GM18519 (cell line): ENCODE measurements around the gene NBEA.

Source experiments
- ATAC-seq: cut with Tn5 transposase; IDR thresholded peaks from one replicate; pipeline ENCODE4 v1.9.1; 2021; ENCODE audit warnings: mild to moderate bottlenecking, moderate library complexity; ENCODE audit not compliant: unreplicated experiment, low FRiP score

The NBEA gene

GRCh38 chr13:35485424-35485823 is 543.4 kb downstream of the NBEA start:
- no peak for ATAC-seq

DNA sequence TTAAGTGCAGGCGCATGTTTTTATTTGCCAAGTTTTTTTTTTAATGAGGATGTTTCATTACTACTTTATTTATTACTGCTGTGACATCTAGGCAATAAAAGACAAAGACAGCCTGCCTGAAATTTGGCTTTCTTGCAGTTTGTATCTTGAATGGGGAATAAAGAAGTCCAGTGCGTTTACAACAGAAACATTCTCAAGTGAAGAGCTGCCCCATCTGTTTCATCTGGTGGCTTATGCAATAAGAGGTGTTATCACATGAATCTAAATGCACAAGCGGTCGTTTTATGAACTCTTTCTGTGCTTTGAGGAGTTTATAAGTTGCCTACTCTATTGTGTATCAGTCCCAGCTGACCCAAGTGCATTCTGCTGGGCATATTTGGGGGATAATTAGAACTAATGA is 547.0 kb downstream of the NBEA start:
- ATAC-seq: no peak

DNA sequence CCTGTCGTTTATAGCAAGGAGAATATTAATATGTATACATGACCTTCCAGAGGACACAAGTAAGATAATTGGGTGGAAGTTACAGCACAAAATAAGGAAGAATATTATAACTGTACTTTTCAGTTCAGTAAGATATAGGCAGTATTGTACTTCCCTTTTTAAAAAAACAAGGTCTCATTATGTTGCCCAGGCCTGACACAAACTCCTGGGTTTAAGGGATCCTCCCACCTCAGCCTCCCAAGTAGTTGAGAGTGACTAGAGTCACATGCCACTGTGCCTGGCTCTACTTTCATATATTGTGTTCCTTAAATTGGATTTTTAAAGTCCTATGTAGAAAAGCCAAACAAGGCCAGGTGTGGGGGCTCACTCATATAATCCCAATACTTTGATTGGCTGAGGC is 553.9 kb downstream of the NBEA start:
- ATAC-seq: no peak

- no peak for ATAC-seq
Measured at GRCh38 chr13:35496761-35497386, 554.8 kb downstream of the NBEA start.

DNA sequence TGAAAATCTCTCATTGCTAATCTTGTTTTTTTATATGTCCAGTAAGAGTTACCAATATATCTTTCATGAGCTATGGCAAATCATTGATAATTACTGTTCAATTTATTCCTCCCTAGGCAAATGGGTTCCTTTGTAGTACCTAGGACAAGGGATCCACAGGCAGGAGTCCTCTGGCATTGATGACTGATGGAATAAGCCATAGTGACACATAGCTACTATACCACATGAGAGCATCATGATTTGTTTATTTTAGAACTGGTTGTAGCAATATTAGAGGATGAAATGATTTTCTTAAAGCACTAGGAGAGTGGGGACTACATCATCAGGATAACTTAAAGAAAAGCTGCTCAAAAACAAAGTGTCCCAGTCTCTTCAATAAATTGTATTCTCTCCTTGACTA is 556.2 kb downstream of the NBEA start:
- no peak for ATAC-seq

DNA sequence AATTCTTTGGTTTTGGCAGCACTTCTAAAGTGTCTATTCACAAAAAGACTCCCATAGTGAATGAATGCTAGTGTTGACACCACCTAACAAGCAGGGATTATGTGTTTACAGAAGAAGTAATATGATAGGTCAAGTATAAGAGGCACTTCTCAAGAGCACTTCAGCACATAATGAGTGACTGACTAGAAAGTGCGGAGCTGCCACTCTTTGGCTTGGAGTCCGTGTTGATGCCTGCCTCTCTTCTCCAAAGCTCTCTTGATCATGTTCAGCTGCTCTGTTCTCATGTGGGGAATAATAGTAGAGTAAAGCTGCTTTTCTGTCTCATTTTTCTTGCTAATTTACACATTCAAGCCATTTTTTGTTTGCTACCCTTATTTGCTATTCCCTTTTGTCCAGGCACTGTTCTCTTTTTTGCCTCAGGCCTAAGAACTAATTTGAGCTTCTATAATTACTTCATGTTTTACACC is 557.2 kb downstream of the NBEA start:
- ATAC-seq: no peak

- no peak for ATAC-seq
Measured at GRCh38 chr13:35499676-35500075, 557.6 kb downstream of the NBEA start.

DNA sequence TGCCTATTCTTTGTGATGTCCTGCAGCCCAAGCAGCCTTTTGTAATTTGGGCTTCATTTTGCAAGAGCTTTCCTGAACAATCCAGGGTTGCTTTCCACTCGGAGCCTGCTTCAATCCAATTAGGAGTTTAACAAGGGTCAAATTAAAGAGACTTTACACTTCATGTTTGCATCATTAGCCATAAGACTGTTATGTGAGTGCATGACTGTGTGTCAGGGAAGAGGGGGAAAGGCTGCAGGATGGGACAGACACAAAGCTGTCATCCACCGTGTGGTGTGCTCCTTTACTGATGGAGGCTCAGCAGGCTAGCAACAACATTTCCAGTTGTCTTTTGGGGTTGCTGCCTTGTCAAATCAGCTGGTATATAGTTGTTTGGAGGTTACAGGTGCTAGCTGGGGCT is 558.1 kb downstream of the NBEA start:
- ATAC-seq: no peak

GRCh38 chr13:35501661-35502235 is 559.7 kb downstream of the NBEA start:
- ATAC-seq: no peak

- no peak for ATAC-seq
Measured at GRCh38 chr13:35502456-35502855, 560.4 kb downstream of the NBEA start.

- no peak for ATAC-seq
Measured at GRCh38 chr13:35512271-35512920, 570.3 kb downstream of the NBEA start.

DNA sequence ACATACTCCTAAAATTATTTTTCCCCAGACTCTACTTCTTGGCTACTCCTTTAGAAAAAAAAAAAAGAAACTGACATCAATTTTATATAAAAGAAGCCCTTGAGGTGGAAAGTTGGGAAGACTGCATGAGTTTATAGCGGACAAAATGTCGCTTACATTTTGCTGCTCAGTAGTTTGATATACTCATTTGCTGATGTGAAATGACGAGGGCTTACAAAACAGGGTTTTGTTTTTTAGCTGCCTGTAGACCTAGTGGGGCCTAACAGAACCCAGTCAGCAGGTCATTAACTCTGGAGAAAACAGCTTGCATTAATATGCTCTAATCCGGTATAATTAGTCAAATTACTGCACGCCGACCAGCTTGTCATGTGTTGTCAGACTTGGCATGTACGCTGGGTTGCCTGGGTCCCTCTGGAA is 572.0 kb downstream of the NBEA start:
- ATAC-seq: no peak

DNA sequence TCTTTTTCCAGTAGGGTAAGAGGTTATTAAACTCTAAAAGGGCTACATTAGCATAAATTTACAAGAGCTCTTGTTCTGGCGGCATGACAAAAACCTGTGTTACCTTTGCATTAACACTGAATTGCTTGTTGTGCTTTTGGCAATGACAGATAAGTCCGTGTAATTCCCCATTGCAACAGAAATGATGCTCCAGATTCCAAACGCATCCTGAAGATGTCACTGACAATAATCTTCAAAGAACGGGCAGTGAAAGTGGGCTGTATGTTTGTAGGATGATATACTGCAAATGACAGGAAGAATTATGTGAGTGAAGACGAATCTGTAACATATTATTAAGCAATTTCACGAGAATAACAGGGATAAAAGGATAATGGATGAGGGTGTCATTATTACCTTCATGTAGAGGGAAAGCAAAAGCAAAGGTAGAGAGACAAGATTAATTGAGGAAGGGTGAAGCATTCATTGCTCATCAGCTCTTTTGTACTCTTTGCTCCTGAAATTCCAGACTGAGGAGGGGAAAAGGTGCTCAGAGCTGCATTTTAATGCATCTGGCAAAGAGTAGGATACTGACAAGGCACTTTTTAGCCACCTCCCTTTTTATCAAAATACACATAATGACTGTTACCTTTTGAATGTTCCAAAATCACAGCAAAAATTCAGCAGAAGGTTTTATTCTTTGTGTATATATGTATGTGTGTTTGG is 572.9 kb downstream of the NBEA start:
- no peak for ATAC-seq

DNA sequence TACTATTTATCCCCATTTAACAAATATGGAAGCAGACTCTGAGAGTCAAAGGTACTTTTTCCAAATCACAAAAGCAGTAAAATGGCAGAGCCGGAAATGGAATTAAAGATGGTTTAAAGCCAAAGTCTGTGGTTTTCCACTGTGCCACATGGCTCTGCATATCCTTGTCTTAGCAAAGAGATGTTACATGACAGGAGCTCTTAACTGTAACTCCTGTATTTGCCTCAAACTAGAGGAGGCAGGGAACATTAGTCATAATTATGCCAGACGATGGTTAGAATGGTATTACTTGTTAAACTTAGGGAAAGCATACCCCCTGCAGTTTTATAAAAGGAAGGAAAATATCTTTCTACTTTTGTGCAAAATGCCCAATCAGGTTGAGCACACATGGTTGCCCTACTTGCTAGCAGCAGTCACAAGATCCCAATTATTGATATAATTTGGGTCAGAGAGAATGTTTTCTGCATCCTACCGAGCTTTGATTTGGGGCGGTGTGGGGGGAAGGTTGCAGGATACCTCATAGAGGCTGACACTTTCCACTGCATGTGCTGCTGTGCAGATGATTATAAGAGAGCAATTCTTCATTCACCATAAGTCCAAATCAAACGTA is 576.4 kb downstream of the NBEA start:
- no peak for ATAC-seq

GRCh38 chr13:35524171-35524570 is 582.1 kb downstream of the NBEA start:
- no peak for ATAC-seq

DNA sequence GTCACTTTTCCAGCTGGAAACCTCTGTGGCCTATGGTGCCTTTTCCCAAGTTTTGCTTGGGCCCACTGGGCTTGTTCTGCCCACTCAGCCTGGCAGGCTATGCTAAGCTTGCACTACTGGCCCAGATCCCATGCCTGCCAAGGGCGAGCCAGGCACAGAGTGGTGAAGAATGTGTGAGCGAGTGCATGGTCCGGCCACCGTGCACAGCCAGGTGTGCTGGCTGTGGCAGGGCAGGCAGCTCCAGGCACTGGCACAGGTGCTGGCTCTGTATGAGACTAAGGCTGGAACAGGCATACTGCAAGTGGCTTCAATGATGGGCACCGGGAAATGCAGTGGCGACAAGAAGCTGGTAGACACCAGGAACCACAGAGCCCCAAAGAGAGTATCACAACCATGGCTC is 584.5 kb downstream of the NBEA start:
- no peak for ATAC-seq

DNA sequence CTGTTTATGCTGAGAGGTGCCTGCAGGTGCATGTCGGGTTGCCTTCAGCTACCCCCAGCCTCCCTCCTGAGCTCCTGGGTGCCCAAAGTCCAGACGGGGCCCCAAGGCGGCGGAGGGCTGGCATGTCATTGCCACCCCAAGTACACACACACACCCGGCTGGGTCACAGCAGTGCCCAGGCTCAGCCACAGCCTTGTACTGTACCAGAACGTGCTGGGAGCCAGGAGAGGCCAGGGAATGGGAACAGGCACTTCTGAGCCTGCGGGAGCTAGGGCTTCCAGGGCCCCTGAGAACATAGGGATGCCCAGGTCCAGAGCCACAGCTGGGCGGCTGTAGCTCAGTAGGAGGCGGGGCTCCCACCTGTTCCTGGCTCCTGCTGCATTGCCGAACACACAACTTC is 585.4 kb downstream of the NBEA start:
- no peak for ATAC-seq

DNA sequence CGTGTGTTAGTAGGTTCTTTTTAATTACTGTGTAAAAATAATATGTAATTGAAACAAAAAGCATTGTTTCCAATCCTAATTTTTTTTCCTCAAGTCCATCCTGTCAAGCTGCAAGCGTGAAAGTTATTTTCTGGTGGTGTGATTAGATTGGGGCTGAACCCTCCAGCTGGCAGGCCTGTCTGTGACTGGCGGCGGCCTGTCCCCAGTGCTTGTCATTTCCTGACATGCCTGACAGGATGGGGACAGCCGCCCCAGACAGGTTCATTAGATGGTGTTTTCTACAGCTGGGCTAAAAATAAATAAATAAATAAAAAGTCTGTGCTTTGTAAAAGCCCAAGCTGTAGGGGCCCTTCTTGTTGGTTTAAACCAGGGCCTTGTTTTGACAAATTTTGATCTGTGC is 588.1 kb downstream of the NBEA start:
- no peak for ATAC-seq

DNA sequence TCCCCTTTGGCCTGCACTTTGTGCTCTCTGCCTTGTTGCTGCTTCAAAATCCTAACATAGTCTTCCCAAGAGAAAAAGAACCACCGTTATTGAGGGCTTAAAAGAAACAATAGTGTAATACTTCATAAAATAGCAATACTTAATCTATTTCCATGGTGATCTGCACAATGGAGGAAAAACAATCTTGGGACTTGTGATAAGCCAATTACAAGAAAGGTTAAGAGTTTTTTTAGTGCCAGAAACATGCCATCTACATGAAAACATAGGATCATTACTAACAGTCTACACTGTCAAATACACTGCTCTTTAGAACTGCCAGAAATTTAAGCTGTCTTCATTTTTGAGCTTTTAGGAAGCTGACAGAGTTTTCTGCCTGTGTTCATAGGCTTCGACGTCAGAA is 588.5 kb downstream of the NBEA start:
- ATAC-seq: no peak

GRCh38 chr13:35531526-35531925 is 589.5 kb downstream of the NBEA start:
- ATAC-seq: no peak

GRCh38 chr13:35534343-35534742 is 592.3 kb downstream of the NBEA start:
- no peak for ATAC-seq
